HepG2 (cell line): Measurements from ENCODE around the gene DCLRE1B. TPM values are rescaled to one million over a fixed set of nuclear protein-coding genes. Genes with fewer than 3 reads are reported as not detected.

ENCODE experiments used
- AFF4 ChIP-seq: sonication (generic); formaldehyde crosslinking; IDR thresholded peaks from 2 replicates; pipeline ENCODE4 v1.4.0; 2020; ENCODE audit warnings: missing genetic modification reagents
- BATF2 ChIP-seq: sonication (generic); formaldehyde crosslinking; IDR thresholded peaks from 2 replicates; pipeline ENCODE4 v1.8.0; 2022; ENCODE audit warnings: mild to moderate bottlenecking, missing genetic modification reagents, moderate library complexity
- CEBPG ChIP-seq: IDR thresholded peaks from 2 replicates; pipeline ENCODE4 v1.6.1; 2016
- ELK4 ChIP-seq: sonication (generic); formaldehyde crosslinking; IDR thresholded peaks from 2 replicates; pipeline ENCODE4 v1.9.0; 2021; ENCODE audit warnings: missing genetic modification reagents, borderline replicate concordance
- FUBP1 ChIP-seq: sonication (generic); formaldehyde crosslinking; IDR thresholded peaks from 2 replicates; pipeline ENCODE4 v1.5.1; 2020; ENCODE audit warnings: missing genetic modification reagents, mild to moderate bottlenecking, borderline replicate concordance
- MIER2 ChIP-seq: IDR thresholded peaks from 2 replicates; pipeline ENCODE4 v1.6.1; 2016; ENCODE audit warnings: missing biosample characterization, missing genetic modification reagents
- NCOR1 ChIP-seq: fragments of 200-600 bp; sonication (generic); IDR thresholded peaks from 2 replicates; pipeline ENCODE4 v1.7.0; 2017; ENCODE audit warnings: antibody characterized with exemption, low read length, borderline replicate concordance
- NONO ChIP-seq, 2 experiments: fragments of 450-650 bp in 1 of 2; sonication (generic) in 1 of 2; formaldehyde crosslinking in 1 of 2; IDR thresholded peaks in 1 of 2; conservative IDR thresholded peaks in 1 of 2; 2 replicates each; pipeline versions ENCODE4 v1.6.1 to v1.8.0; 2017 to 2022; ENCODE audit warnings: mild to moderate bottlenecking in 1 of 2, missing genetic modification reagents in 1 of 2, moderate library complexity in 1 of 2
- RFX5 ChIP-seq: IDR thresholded peaks from 2 replicates; pipeline ENCODE4 v1.6.1; 2011; ENCODE audit warnings: low read depth, low read length, improper control_type of control experiment
- SIX4 ChIP-seq: sonication (generic); formaldehyde crosslinking; IDR thresholded peaks from 2 replicates; pipeline ENCODE4 v1.4.0; 2020; ENCODE audit warnings: missing genetic modification reagents
- TOPORS ChIP-seq: sonication (generic); formaldehyde crosslinking; IDR thresholded peaks from 2 replicates; pipeline ENCODE4 v1.8.0; 2023; ENCODE audit warnings: mild to moderate bottlenecking, missing genetic modification reagents
- YEATS2 ChIP-seq: sonication (generic); formaldehyde crosslinking; IDR thresholded peaks from 2 replicates; pipeline ENCODE4 v1.4.0; 2020; ENCODE audit warnings: missing genetic modification reagents, borderline replicate concordance
- ZBTB37 ChIP-seq: sonication (generic); formaldehyde crosslinking; IDR thresholded peaks from 2 replicates; pipeline ENCODE4 v1.4.0; 2020; ENCODE audit warnings: mild to moderate bottlenecking, missing genetic modification reagents
- ZNF331 ChIP-seq: sonication (generic); formaldehyde crosslinking; IDR thresholded peaks from 2 replicates; pipeline ENCODE4 v1.4.0; 2020; ENCODE audit warnings: missing genetic modification reagents
- ZNF335 ChIP-seq: sonication (generic); formaldehyde crosslinking; IDR thresholded peaks from 2 replicates; pipeline ENCODE4 v1.4.0; 2020; ENCODE audit warnings: missing genetic modification reagents
- ZNF431 ChIP-seq: sonication (generic); formaldehyde crosslinking; IDR thresholded peaks from 2 replicates; pipeline ENCODE4 v1.9.0; 2022; ENCODE audit warnings: missing genetic modification reagents, low read depth, mild to moderate bottlenecking, borderline replicate concordance
- ZSCAN5A ChIP-seq: sonication (generic); formaldehyde crosslinking; IDR thresholded peaks from 2 replicates; pipeline ENCODE4 v1.8.0; 2022; ENCODE audit warnings: mild to moderate bottlenecking, missing genetic modification reagents, borderline replicate concordance
- polyA plus RNA-seq, 8 experiments: library from polyadenylated mRNA; depleted of rRNA in 3 of 8; stranded (reverse) in 7 of 8; unstranded in 1 of 8; fragments of >200 nt; fragmentation: Illumina TruSeq in 4 of 8; extraction: Trizol in 4 of 8; gene quantifications; 2 replicates each; pipeline versions ENCODE4 v1.2.1 to v1.2.3, GENCODE V29; 2011 to 2016; ENCODE audit warnings: low read depth in 4 of 8, missing spikeins in 1 of 8, mixed read lengths in 1 of 8; ENCODE audit not compliant: insufficient read depth in 1 of 8
- total RNA-seq, 5 experiments: library from RNA; depleted of rRNA; stranded (reverse); fragments of >200 nt; fragmentation: Illumina TruSeq; extraction: Trizol; gene quantifications; 2 replicates each; pipeline ENCODE4 v1.2.3, GENCODE V29; 2016; ENCODE audit warnings: low read depth in 1 of 5

The DCLRE1B gene
- total and polyA plus RNA-seq, 2 of the 13 experiments (the other 11 are each of a cell fraction or from before 2014, with no cell fraction given) = 2.7 to 8.0 TPM

- peak; percentile 83; the same call in 1 of the 2 replicates for TF ChIP-seq ELK4 (CRISPR knock-in tag)
- peak; percentile 63; the same call in 1 of the 2 replicates for TF ChIP-seq NCOR1
- no peak; the same call in 1 of the 2 replicates for TF ChIP-seq ZBTB37
- TF ChIP-seq ZNF431 (CRISPR knock-in tag) = peak; percentile 54; the same call in 1 of the 2 replicates
- TF ChIP-seq ZSCAN5A (CRISPR knock-in tag) = peak; percentile 62; the same call in 1 of the 2 replicates
- TF ChIP-seq BATF2 (CRISPR knock-in tag) = no peak
- TF ChIP-seq AFF4 (CRISPR knock-in tag) = no peak
- TF ChIP-seq SIX4 (CRISPR knock-in tag) = no peak
- peak; percentile 54; the same call in 1 of the 2 replicates for TF ChIP-seq TOPORS (CRISPR knock-in tag)
- TF ChIP-seq FUBP1 (CRISPR knock-in tag) = no peak
- no peak for TF ChIP-seq MIER2 (CRISPR knock-in tag)
- peak; percentile 55; the same call in 1 of the 2 replicates for TF ChIP-seq CEBPG (CRISPR knock-in tag)
- TF ChIP-seq ZNF331 = peak; percentile 52; the same call in 1 of the 2 replicates
- TF ChIP-seq NONO (IDR thresholded peaks at IDR 0.05) = no peak
- peak; percentile 88 for TF ChIP-seq NONO (CRISPR knock-in tag; conservative IDR thresholded peaks at IDR 0.05)
- peak; percentile 67 for TF ChIP-seq RFX5
- TF ChIP-seq YEATS2 (CRISPR knock-in tag) = peak; percentile 71
- TF ChIP-seq ZNF335 (CRISPR knock-in tag) = peak; percentile 63; the same call in 1 of the 2 replicates
Measured at GRCh38 chr1:113928941-113929749, 24.0 kb downstream of the DCLRE1B start, which contains the start of gene HIPK1 (continued).
